Urothelium cell line (cell line): Measurements from ENCODE around the gene CTBP2.
A peak's percentile ranks its signal among the peaks of the same experiment; 100 is the strongest.

Source experiments
- DNase-seq: peaks from one replicate; pipeline ENCODE4 v3.0.0; 2011; ENCODE audit warnings: low spot score, mixed read lengths
- FAIRE-seq: peaks from 2 replicates; lab custom pipeline; 2011; peaks lifted over from hg19 to GRCh38; lab: Jason Lieb, UNC

Gene CTBP2

GRCh38 chr10:125002423-125003145 lies 157.8 kb downstream of the CTBP2 start:
- DNase-seq (no peak), FAIRE-seq (no peak)

GRCh38 chr10:125002047-125002422 lies 158.3 kb downstream of the CTBP2 start:
- DNase-seq: no peak
- FAIRE-seq: no peak

GRCh38 chr10:125001313-125002046 lies 158.9 kb downstream of the CTBP2 start:
- no peak for DNase-seq
- no peak for FAIRE-seq

GRCh38 chr10:125000366-125001312 lies 159.7 kb downstream of the CTBP2 start:
- no peak for DNase-seq
- FAIRE-seq: no peak

GRCh38 chr10:124999433-125000365 lies 160.7 kb downstream of the CTBP2 start:
- FAIRE-seq: no peak

GRCh38 chr10:124998624-124999291 lies 161.6 kb downstream of the CTBP2 start:
- DNase-seq: no peak
- no peak for FAIRE-seq

More at GRCh38 chr10:124999433-125000365, 160.7 kb downstream of the CTBP2 start:
- DNase-seq: no peak

GRCh38 chr10:124997771-124998623 lies 162.4 kb downstream of the CTBP2 start:
- DNase-seq (no peak), FAIRE-seq (peak; percentile 52)

GRCh38 chr10:124997306-124997705 lies 163.1 kb downstream of the CTBP2 start:
- DNase-seq (no peak), FAIRE-seq (no peak)

GRCh38 chr10:124996854-124997215 lies 163.5 kb downstream of the CTBP2 start:
- DNase-seq: no peak
- FAIRE-seq: no peak

GRCh38 chr10:124996127-124996853 lies 164.1 kb downstream of the CTBP2 start:
- no peak for DNase-seq
- no peak for FAIRE-seq

- DNase-seq: no peak
- FAIRE-seq: no peak
Observed at GRCh38 chr10:124995605-124996004, 164.8 kb downstream of the CTBP2 start.

GRCh38 chr10:124994573-124995473 lies 165.5 kb downstream of the CTBP2 start:
- FAIRE-seq (no peak), DNase-seq (no peak)

GRCh38 chr10:124993736-124994451 lies 166.5 kb downstream of the CTBP2 start:
- DNase-seq: no peak
- FAIRE-seq: no peak

GRCh38 chr10:124993345-124993708 lies 167.0 kb downstream of the CTBP2 start:
- DNase-seq (no peak), FAIRE-seq (no peak)

- FAIRE-seq (no peak), DNase-seq (no peak)
Observed at GRCh38 chr10:124992462-124993344, 167.7 kb downstream of the CTBP2 start.

- DNase-seq (no peak), FAIRE-seq (no peak)
Observed at GRCh38 chr10:124991835-124992234, 168.5 kb downstream of the CTBP2 start.
